Measurements from ENCODE around the gene RAC3.

Gene RAC3

GRCh38 chr17:82045936-82046484, 14.5 kb downstream of the RAC3 start:
- no peak for DNase-seq

- no peak for DNase-seq
These were observed 15.4 kb downstream of the RAC3 start for GRCh38 chr17:82046903-82047302.

DNA sequence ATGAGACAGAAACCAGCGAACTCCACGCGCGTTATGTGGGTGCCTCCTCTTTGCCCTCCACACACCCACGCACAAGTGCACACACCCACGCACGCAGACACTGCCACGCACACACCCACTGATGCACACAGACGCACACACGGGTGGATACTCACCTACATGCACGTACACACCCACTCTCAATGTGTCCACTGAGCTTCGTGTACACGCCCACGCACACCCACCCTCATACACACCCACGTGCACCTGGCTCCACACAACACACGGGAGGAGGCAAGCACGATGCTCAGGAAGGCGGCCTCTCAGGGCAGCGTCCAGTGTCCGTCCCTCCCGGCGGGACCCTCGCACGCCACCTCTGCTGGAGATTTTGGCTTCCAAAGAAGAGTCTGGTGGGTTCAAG, 15.9 kb downstream of the RAC3 start:
- no peak for DNase-seq

GRCh38 chr17:82047914-82048570, 16.6 kb downstream of the RAC3 start:
- no peak for DNase-seq

- DNase-seq, result no peak
These were observed 17.1 kb downstream of the RAC3 start for GRCh38 chr17:82048571-82048971.

DNA sequence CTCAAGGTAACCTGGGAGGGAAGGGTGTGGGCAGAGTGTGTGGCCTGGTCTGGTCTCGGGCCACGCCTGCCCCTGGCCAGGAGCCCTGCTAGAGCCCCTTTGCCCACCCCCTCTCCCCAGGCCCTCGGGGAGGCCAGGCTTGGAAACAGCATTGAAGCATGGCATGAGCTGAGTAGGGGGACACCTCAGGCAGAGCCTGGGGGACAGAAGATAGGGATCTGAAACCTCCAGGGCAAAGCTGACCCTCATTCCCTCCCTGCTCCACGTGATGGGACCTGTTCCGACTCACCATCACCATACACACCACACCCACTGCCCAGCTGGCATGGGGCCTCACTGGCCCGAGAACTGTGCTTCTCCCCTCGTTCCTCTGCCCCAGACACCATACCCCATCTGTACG, 17.6 kb downstream of the RAC3 start:
- DNase-seq, result no peak

- no peak for DNase-seq
These were observed 18.1 kb downstream of the RAC3 start for GRCh38 chr17:82049521-82049971.

- no peak for DNase-seq
These were observed 18.8 kb downstream of the RAC3 start for GRCh38 chr17:82050152-82050760.

GRCh38 chr17:82050761-82051641, 19.5 kb downstream of the RAC3 start:
- DNase-seq, result no peak

GRCh38 chr17:82051776-82052637, 20.5 kb downstream of the RAC3 start, which contains the start of the genes GPS1 and RFNG:
Gene GPS1, plus strand, starts transcription at chr17:82051898. Its CDS starts 34 bp downstream, at chr17:82051932.
Gene RFNG, minus strand, starts transcription at chr17:82051811. Its CDS starts 45 bp downstream, at chr17:82051766.
- no peak for DNase-seq

DNA sequence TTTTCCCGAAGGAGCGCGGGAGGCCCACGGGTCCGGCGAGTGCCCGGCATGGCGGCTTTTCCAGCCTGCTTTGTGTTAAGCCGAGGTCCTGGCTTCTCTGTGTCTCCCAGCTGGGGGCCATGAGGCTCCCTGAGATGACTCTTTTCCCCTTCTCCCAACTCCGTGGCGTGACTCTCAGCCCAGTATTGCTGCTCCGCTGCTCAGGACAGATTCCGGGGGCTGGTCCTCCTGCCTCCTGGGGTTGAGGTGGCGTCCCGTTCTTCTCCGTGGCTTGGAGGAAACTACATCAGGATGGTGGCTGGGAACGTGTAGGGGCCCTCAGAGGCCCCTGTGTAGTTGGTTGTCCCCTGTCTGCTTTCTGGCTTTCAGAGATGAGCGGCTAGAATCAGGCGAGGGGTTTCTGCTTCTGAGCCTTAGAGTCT, 21.2 kb downstream of the RAC3 start:
- no peak for DNase-seq

DNA sequence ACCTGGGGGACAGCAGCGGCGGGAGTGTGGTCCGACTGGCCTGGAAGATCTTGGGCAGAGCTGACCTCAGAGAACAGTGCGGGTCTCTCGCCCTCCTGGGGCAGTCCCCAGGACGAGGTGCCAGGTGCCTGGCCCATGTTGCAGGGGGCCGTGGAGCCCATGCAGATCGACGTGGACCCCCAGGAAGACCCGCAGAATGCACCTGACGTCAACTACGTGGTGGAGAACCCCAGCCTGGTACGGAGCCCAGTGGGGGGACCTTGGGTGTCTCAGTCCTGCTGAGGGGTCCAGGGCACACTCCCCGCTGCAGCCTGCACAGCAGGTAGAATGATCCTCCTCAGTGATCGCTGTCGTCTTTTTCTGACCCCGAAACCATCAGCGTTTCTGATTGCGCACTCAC, 21.7 kb downstream of the RAC3 start:
- no peak for DNase-seq

DNA sequence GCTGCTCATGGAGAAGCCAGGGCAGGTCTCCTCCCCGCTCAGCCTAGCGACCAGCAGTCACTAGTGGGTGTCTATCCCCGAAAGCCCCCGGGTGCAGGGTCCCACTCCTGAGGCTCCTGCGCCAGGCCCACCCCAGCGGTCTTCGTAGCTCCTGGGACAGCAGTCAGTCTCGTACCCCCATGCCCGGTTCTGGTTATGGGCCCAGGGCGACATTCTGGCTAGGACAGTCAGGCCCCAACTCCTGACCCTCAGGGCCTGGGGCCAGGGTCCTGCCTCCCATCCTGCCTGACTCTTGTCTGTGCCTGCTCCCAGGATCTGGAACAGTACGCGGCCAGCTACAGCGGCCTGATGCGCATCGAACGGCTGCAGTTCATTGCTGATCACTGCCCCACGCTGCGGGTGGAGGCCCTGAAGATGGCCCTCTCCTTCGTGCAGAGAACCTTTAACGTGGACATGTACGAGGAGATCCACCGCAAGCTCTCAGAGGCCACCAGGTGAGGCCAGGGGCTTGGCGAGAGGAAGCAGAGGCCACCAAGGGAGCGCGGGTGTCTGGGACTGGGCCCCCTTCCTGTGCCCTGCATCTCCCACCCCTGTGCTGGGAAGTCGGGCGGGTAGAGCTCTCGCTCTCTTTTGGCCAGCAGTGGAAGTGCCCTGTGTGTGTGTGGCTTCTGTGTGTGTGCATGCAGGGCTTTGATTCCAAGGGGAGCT, 22.2 kb downstream of the RAC3 start:
- DNase-seq, result no peak

DNA sequence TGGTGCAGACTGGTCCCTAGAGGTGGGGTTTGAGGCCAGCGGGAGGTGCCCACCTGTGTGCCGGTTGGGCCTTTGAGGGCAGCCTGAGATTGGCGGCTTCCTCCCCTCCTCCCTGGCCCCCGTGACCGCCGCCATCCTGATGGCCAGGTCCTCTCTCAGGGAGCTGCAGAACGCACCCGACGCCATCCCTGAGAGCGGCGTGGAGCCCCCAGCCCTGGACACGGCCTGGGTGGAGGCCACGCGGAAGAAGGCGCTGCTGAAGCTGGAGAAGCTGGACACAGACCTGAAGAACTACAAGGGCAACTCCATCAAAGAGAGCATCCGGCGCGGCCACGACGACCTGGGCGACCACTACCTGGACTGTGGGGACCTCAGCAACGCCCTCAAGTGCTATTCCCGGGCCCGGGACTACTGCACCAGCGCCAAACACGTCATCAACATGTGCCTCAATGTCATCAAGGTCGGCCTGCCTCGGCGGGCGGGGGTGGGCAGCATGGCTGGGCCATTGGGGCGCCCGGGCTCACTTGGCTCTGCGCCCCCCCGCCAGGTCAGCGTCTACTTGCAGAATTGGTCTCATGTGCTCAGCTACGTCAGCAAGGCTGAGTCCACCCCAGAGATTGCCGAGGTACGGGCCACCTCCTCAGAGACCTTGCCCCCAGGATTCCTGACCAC, 23.0 kb downstream of the RAC3 start:
- DNase-seq, result no peak

DNA sequence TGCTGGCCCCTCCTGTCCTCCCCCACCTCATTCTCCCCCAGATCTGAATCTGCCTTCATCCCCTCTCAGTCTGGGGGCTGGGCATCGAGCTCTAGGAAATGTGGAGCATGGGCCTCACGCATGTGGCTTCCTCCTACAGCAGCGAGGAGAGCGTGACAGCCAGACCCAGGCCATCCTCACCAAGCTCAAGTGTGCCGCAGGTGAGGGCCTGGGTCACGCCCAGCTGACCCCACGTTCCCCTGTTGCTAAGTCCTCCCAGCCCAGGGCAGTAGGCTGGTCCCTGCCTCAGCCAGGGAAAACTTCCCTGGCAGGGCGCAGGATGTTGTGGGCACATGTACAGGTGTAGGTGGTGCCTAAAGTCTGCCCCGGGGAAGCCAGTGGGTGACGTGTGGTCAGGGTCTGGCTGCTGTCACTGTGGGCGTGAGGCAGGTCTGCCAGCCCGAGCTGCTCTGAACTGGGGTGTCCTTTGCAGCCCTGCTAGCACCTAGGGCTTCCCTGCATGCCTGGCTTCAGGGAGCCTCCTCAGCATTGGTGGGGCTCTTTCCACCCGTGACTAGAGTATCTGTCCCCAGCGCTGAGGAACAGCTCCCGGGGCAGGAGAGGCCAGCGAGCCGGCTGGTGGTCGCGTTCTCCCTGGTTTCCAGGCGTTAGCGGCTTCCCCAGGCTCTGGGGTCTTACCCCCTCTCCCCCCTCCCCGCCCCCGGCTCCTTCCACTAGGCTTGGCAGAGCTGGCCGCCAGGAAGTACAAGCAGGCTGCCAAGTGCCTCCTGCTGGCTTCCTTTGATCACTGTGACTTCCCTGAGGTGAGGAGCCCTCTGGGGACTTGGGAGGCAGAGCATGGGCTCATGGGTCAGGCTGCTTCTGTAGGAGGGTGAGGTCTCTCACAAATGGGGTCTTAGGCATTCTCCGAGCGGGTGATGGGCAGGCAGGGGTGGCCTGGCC, 23.8 kb downstream of the RAC3 start:
- DNase-seq, result no peak

DNA sequence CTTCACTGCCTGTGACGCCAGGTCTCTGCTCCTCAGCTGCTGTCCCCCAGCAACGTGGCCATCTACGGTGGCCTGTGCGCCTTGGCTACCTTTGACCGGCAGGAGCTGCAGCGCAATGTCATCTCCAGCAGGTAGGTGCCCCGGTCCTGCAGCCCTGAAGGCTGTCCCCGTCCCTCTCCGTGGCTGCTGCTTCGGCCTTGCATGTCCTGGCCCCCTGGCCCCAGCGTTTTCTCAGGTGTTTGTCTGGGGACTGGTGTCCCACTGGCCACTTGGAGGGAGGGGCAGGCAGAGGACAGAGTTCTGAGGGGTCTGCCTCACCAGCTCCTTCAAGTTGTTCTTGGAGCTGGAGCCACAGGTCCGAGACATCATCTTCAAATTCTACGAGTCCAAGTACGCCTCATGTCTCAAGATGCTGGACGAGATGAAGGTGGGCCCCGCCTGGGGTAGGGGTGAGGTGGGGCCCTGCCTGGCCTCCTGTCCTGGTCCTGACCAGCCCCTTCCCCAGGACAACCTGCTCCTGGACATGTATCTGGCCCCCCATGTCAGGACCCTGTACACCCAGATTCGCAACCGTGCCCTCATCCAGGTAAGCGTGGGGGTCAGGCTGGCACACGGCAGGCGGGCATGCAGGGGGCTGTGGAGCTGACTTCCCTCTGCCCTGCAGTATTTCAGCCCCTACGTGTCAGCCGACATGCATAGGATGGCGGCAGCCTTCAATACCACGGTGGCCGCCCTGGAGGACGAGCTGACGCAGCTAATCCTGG, 24.7 kb downstream of the RAC3 start:
- no peak for DNase-seq

- DNase-seq, result no peak
These were observed 25.5 kb downstream of the RAC3 start for GRCh38 chr17:82056729-82057621.
